GM19438 (cell line): ENCODE results near the gene METAP1D.
A peak's percentile ranks its signal among the peaks of the same experiment; 100 is the strongest.
"Not testable (repeated sequence)": the region's sequence is repeated elsewhere in the genome, so short reads cannot be mapped to it uniquely, and the experiment has no call there.

ENCODE experiments used
- ATAC-seq: cut with Tn5 transposase; IDR thresholded peaks from one replicate; pipeline ENCODE4 v1.9.1; 2021; ENCODE audit warnings: low read depth; ENCODE audit not compliant: unreplicated experiment

Gene METAP1D

GRCh38 chr2:171999604-172000469, at the start of gene METAP1D:
TSS of gene METAP1D (plus strand) at chr2:171999953. CDS start at chr2:171999970, 17 bp downstream.
- peak; percentile 96 for ATAC-seq

GRCh38 chr2:171952276-171952675, 47.5 kb upstream of the METAP1D start:
- ATAC-seq: no peak

DNA sequence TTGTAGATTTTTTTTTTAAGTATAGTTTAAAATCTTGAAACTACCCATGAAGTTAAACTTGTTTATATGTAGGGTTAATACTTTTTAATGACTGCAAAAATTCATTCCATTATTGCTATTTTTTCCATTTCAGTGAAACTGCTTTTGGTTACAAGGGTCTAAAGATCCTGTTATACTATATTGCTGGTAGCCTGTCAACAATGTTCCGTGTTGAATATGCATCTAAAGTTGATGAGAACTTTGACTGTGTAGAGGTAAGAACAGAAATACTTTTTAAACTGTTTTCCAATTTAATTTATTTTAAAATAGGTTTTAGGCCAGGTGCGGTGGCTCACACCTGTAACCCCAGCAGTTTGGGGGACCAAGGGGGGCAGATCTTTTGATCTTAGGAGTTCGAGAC, 47.0 kb upstream of the METAP1D start:
- no peak for ATAC-seq

DNA sequence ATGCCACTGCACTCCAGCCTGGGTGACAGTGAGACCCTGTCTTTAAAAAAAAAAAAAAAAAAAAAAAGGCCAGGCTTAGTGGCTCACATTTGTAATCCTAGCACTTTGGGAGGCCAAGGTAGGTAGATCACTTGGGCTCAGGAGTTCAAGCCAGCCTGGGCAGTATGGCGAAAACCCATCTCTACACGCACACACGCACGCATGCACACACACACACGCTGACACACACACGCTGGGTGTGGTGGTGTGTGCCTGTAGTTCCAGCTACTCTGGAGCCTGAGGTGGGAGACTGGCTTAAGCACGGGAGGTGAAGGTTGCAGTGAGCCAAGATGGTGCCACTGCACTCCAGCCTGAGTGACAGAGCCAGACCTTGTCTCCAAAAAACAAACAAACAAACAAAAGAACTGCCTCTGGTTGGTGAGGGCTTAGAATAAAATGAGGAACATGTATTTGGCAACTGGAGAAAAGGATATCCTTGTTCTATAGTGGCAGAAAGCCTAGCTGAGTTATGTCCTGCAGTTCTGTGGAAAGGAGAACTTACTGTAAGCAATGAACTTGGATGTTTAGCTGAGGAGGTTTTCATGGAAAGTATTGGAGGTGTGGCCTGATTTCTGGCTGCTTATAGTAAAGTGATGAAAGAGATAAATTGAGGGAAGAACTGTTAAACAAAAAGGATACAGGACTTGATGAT, 43.5 kb upstream of the METAP1D start:
- ATAC-seq: no peak

DNA sequence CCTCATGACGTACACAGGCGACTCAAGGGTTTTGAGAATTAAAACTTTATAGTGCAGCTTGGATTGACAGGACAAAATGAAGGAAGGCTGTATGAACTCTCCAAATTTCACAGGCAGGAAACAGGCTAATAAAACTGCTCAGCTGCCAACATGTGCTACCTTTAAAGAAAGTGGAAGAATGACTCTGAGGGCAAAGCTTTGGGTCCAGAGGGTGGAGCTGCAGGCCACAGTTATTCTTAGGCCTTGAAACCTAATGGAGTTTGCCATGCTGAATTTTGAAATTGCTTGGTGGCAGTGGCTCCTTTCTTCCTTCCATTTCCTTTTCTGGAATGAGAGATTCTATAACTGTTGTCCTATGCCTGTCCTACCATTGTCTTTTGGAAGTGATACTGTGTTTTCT, 42.7 kb upstream of the METAP1D start:
- no peak for ATAC-seq

GRCh38 chr2:171958475-171958874, 41.3 kb upstream of the METAP1D start:
- ATAC-seq: no peak

DNA sequence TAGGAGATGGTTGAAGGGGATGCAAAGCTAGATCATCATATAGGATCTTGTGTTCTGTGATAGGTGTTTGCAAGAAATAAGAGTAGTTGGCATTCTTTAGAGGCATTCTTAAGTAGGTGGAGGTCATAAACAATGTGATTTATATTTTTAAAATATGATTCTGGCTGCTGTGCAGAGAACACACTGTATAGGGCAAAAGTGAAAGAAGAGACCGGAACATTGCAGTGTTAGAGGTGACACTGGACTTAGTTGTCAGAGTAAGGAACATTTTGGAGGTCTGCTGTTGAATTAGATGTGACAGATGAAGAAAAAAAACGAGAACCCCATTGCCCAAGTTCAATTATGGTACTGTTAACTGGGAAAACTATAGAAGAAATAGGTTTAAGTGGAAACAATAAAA, 39.8 kb upstream of the METAP1D start:
- ATAC-seq: no peak

DNA sequence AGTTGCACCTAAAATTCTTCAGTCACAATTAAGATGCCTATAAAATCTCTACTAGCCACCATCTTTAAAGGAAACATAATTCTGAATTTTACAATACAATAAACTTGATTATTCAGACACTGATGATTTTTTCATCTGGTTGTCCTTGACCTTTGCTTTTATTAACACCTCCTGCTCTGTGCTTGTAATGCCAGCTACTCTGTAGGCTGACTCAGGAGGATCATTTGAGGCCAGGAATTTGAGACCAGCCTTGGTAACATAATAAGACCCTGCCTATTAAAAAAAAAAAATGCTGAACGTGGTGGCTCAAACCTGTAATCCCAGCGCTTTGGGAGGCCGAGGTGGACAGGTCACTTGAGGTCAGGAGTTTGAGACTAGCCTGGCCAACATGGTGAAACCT, 39.2 kb upstream of the METAP1D start:
- no peak for ATAC-seq

- ATAC-seq: no peak
Observed at GRCh38 chr2:171963198-171963597, 36.6 kb upstream of the METAP1D start.

GRCh38 chr2:171964308-171964707, 35.4 kb upstream of the METAP1D start:
- ATAC-seq: no peak

- no peak for ATAC-seq
Observed at GRCh38 chr2:171965238-171965637, 34.5 kb upstream of the METAP1D start.

DNA sequence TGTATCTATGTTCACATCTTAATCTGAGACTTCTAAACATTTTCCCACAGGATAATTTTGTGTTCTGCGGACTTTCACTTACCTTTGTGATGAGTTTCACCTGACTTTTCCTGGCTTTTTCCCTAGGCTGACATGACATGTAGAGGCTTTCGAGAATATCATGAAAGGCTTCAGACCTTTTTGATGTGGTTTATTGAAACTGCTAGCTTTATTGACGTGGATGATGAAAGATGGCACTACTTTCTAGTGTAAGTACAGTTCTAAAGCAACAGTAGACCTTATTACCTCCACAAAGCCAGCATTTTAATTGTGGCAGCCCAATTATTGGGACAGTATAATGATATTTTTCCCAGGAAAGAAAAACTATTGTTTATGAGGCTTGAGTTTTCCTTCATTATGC, 34.1 kb upstream of the METAP1D start:
- no peak for ATAC-seq

DNA sequence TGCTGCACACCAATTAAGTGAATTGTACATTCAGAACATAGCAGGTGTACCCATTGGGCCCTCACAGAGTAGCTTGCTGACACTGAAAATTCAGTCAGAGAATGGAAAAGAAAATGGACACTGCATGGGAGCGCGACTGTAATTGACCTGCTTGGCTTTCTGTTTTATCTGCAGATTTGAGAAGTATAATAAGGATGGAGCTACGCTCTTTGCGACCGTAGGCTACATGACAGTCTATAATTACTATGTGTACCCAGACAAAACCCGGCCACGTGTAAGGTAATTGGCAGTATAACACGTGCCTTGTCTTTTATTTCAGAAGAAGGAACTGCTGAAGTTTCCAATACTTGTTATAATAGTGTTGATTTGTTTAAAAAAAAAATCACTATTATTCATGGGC, 33.5 kb upstream of the METAP1D start:
- no peak for ATAC-seq

GRCh38 chr2:171966688-171967087, 33.1 kb upstream of the METAP1D start:
- ATAC-seq: no peak

- no peak for ATAC-seq
Observed at GRCh38 chr2:171968509-171968908, 31.2 kb upstream of the METAP1D start.

DNA sequence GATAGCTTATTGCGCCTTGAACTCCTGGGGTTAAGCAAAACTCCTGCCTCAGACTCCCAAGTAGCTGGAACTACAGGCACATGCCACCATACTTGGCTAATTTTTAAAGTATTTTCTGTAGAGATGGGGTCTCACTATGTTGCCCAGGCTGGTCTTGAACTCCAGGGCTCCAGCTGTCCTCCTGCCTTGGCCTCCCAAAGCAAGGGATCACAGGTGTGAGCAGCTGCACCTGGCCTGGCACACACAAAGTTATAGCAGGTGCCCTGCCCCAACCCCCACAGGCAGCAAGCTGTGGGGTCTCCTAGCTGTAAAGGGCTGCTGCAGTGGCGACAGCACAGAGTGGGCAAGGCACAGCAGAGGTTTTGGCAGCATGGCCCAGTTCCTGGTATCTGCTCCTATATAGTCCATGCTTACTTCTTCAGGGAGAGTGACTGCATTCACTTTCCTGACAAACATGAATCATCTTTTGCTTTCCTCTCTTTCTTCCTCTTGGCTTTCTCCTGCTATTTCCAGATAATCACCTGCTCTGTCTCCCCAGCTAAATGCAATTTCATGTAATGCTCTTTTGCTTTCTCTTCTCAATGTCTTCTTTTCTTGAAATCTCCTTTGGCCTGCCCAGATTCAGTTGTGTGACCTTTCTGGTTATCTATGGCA, 27.3 kb upstream of the METAP1D start:
- no peak for ATAC-seq

DNA sequence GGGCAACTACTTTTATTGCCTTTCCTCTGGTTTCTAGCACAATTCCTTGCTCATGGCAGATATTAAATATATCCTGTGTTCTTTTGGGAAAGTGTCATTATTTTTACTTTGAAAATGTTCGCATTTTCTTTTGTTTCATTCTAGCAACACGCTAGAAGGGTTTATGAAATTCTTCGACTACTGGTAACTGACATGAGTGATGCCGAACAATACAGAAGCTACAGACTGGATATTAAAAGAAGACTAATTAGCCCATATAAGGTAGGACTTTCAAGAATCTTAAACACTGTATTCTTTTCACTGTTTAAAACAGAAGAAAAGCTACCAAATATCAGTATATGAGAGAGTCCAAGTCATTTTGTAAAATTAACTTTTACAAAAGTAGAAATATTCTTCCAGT, 20.6 kb upstream of the METAP1D start:
- ATAC-seq: no peak

DNA sequence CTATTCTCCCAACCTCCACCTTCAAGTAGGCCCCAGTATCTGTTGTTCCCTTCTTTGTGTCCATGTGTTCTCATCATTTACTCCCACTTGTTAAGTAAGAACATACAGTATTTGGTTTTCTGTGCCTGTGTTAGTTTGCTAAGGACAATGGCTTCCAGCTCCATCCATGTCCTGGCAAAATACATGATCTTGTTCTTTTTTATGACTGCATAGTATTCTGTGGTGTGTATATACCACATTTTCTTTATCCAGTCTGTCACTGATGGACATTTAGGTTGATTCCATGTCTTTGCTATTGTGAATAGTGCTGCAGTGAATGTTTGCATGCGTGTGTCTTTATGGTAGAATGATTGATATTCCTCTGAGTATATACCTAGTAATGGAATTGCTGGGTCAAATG, 15.8 kb upstream of the METAP1D start:
- ATAC-seq: not testable (repeated sequence)

- no peak for ATAC-seq
Observed at GRCh38 chr2:171985076-171985475, 14.7 kb upstream of the METAP1D start.

DNA sequence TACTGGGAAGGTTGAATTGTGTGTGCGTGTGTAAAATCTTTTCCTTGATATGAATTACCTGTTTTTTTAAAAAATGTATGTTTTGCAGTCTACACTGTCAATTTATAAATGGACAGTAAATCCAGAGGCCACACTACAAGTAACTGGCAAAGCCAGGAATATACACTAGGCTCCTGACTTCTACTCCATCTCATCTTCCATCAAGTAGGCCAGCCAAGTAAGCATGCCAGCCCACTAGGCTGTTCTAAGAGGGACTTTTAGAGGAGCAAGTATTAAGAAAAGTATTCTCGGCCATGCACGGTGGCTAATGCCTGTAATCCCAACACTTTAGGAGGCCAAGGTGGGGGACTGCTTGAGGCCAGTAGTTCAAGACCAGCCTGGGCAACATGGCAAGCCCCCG, 13.0 kb upstream of the METAP1D start:
- no peak for ATAC-seq

- no peak for ATAC-seq
Observed at GRCh38 chr2:171991027-171991426, 8.7 kb upstream of the METAP1D start.
